Occipital lobe (tissue), 2 donors: Measurements from ENCODE around the gene OR52B2. TPM values are rescaled to one million over a fixed set of nuclear protein-coding genes. Genes with fewer than 3 reads are reported as not detected.
"Not testable (repeated sequence)": the region's sequence is repeated elsewhere in the genome, so short reads cannot be mapped to it uniquely, and the experiment has no call there.

Source experiments
- DNase-seq: peaks from one replicate; lab custom pipeline; 2025; lab: John Stamatoyannopoulos, UW
- total RNA-seq: library from RNA; depleted of rRNA; stranded (reverse); fragments of >200 nt; gene quantifications from one replicate; pipeline ENCODE4 v1.2.3, GENCODE V29; 2014

OR52B2 gene
- total RNA-seq, 1 donor from 2014 or later = not detected

- no peak for DNase-seq
Measured at GRCh38 chr11:6152126-6152525, 18.0 kb downstream of the OR52B2 start.

DNA sequence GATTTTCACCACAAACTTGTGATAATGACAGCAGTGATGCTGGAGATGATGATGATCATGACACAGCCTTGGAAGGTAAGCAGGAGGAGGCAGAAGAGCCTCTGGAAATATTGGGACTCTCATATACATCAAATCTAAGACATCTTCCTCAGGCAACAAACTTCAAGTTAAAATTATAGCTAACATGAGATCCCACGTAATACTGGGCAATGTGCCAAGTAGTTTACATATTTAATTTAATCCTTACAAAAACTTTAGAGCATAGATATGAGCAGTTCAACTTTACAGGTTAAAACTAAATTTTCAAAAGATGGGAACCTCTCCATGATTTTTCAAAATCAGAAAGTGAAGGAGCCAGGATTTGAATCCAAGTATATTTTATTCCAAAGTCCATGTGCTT, 19.0 kb downstream of the OR52B2 start:
- DNase-seq = no peak

DNA sequence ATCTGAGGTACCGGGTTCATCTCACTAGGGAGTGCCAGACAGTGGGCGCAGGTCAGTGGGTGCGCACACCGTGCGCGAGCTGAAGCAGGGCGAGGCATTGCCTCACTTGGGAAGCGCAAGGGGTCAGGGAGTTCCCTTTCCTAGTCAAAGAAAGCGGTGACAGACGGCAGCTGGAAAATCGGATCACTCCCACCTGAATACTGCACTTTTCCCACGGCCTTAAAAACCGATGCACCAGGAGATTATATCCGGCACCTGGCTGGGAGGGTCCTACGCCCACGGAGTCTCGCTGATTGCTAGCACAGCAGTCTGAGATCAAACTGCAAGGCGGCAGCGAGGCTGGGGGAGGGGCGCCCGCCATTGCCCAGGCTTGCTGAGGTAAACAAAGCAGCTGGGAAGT, 26.4 kb downstream of the OR52B2 start:
- not testable (repeated sequence) for DNase-seq

DNA sequence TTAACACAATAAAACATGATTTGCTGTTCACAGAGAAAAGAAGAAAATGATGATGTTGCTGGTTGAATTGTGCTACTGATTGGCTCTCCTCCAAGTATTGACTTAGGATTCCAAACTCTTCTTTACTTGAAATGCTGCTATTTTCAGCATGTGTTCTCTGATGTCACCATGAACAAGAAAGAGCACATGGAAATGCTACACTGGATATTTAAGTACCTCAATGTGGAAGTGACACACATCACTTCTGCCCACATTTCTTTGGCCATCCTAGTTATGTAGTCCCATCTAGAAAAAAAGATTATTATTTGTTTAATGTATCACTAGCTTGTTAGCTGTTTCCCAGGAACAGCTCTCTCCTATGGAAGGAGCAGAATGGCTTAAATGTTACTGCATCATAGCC, 27.2 kb downstream of the OR52B2 start:
- DNase-seq = no peak

DNA sequence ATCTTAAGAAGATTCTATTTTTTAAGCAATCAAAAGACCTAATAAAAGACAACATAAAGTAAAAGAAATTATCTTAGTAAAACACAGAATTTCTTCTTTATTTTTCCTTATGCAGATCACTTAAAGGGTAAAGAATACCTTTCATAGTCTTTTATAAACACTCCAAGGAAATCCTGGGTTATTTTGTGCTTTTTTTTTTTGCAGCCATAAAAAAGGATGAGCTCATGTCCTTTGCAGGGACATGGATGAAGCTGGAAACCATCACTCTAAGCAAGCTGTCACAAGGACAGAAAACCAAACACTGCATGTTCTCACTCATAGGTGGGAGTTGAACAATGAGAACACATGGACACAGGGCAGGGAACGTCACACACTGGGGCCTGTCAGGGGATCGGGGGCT, 34.2 kb downstream of the OR52B2 start:
- DNase-seq = not testable (repeated sequence)

DNA sequence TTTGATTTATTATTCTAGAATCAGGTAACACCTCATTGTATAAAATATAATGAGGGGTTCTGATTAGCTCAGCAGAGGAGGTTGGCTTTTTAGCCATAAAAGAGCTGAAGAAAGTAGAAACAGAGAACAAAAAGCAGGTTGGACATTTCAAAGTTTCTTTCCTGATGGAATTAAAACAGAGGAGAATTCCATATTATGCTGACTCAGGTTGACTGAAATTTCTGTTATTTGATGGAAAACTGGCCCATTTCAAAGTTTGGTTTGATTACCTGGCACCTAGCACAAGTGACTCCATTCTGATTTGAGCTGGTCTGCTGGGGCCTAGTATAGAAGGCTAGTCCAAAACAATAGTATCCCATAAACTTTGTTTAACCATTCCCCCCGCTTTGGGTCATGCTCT, 37.7 kb downstream of the OR52B2 start:
- no peak for DNase-seq

DNA sequence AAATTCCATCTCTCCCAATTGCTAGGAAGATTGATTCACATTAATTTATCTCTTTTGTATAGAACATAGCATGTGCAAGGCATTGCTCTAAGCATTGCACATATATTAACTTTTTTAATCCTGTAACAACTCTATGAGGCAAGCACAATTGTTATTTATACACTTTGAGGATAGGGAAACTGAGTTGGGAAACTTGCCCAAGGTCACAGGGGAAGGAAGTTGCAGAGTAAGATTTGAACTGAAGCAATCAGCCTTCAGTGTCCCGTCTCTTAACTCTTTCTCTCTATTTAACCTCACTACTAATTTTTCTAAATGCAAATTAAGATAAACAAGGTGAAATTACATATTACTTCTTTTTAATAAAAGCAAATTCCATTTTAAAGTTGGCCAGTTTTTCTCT, 40.5 kb downstream of the OR52B2 start:
- DNase-seq = no peak

DNA sequence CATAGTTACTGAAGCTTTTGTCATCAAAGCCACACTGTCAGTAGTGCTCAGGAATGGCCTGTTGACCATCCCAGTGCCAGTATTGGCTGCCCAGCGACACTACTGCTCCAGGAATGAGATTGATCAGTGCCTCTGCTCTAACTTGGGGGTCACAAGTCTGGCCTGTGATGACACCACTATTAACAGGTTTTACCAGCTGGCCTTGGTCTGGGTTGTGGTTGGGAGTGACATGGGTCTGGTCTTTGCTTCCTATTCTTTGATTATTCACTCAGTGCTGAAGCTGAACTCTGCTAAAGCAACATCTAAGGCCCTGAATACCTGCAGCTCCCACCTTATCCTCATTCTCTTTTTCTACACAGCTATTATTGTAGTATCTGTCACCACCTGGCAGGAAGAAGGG, 41.1 kb downstream of the OR52B2 start:
- DNase-seq = no peak

- no peak for DNase-seq
Measured at GRCh38 chr11:6127881-6128280, 42.2 kb downstream of the OR52B2 start.

- DNase-seq = no peak
Measured at GRCh38 chr11:6124245-6124644, 45.9 kb downstream of the OR52B2 start.

Other genes starting within 250 kb of the OR52B2 start
- gene OR56A3, start 228.1 kb downstream of the OR52B2 start, total RNA-seq = not detected
- not detected for gene OR56A5, start 201.8 kb downstream of the OR52B2 start, total RNA-seq
- gene OR52L1, start 183.3 kb downstream of the OR52B2 start, total RNA-seq = not detected
- under 0.01 TPM for gene OR56A4, start 163.4 kb downstream of the OR52B2 start, total RNA-seq
- gene OR56A1, start 139.6 kb downstream of the OR52B2 start, total RNA-seq = under 0.01 TPM
- gene OR56B4, start 62.6 kb downstream of the OR52B2 start, total RNA-seq = not detected
- gene OR52W1, start 28.9 kb upstream of the OR52B2 start, total RNA-seq = not detected
- gene C11orf42, start 35.2 kb upstream of the OR52B2 start, total RNA-seq = not detected
- 19.8 TPM for gene FHIP1B, start 64.3 kb upstream of the OR52B2 start, total RNA-seq
- gene CNGA4, start 68.8 kb upstream of the OR52B2 start, total RNA-seq = 0.31 TPM
- gene CCKBR, start 89.5 kb upstream of the OR52B2 start, total RNA-seq = 5.3 TPM
- gene CAVIN3, start 150.2 kb upstream of the OR52B2 start, total RNA-seq = 2.5 TPM
- 8.1 TPM for gene SMPD1, start 220.1 kb upstream of the OR52B2 start, total RNA-seq
- gene APBB1, start 248.8 kb upstream of the OR52B2 start, total RNA-seq = 266 TPM